Panc1 (cell line): ENCODE data around the gene PDZK1IP1. TPM values are rescaled to one million over a fixed set of nuclear protein-coding genes. Genes with fewer than 3 reads are reported as not detected.

ENCODE experiments used
- ATAC-seq: fragments of 200-7000 bp; cut with Tn5 transposase; 2 replicates; pipeline ENCODE4 v1.9.1; 2020; ENCODE audit warnings: mild to moderate bottlenecking, moderate library complexity
- BruUV-seq: library from RNA; stranded (reverse); fragments of 400-500 nt; replicated peaks from 2 replicates; lab custom pipeline; 2021; lab: Mats Ljungman, UMichigan
- CTCF ChIA-PET: fragments of 300-600 bp; sonication (Branson Sonifier 250); formaldehyde crosslinking; loops from one replicate; lab custom pipeline; 2022; ENCODE audit warnings: antibody characterized with exemption; lab: Charles Lee
- POLR2A ChIA-PET: fragments of 300-600 bp; sonication (Branson Sonifier 250); formaldehyde crosslinking; loops from one replicate; lab custom pipeline; 2022; ENCODE audit warnings: antibody characterized with exemption; lab: Charles Lee
- DNase-seq: peaks from one replicate; pipeline ENCODE4 v3.0.0-alpha.2; 2010; ENCODE audit warnings: low read depth, low spot score
- H3K27ac ChIP-seq: 2 replicates; pipeline ENCODE4 v1.5.1; 2011; ENCODE audit warnings: mild to moderate bottlenecking, low read length, inconsistent platforms
- H3K27me3 ChIP-seq: fragments of 200-500 bp; sonication (Bioruptor generic); 2 replicates; pipeline ENCODE4 v1.6.0; 2014; ENCODE audit warnings: low read length, inconsistent platforms; ENCODE audit not compliant: control insufficient read depth, insufficient read depth
- H3K36me3 ChIP-seq: fragments of 200-500 bp; sonication (Bioruptor generic); 2 replicates; pipeline ENCODE4 v1.5.1; 2014; ENCODE audit warnings: inconsistent platforms, mild to moderate bottlenecking, low read length, moderate library complexity; ENCODE audit not compliant: control insufficient read depth, insufficient read depth
- H3K4me1 ChIP-seq: 2 replicates; pipeline ENCODE4 v1.5.1; 2011; ENCODE audit warnings: inconsistent platforms, mild to moderate bottlenecking, low read length, moderate library complexity; ENCODE audit not compliant: control insufficient read depth, insufficient read depth
- H3K4me3 ChIP-seq, 2 experiments: 2 replicates each; pipeline ENCODE4 v1.5.1; 2011 to 2012; ENCODE audit warnings: low read depth in 2 of 2, low read length in 2 of 2, mild to moderate bottlenecking in 2 of 2, inconsistent platforms in 1 of 2, moderate library complexity in 1 of 2
- H3K9me3 ChIP-seq: fragments of 200-500 bp; sonication (Bioruptor generic); 2 replicates; pipeline ENCODE4 v1.5.1; 2014; ENCODE audit warnings: low read depth, mild to moderate bottlenecking, inconsistent platforms, low read length, moderate library complexity; ENCODE audit not compliant: control insufficient read depth, insufficient read depth
- POLR2AphosphoS5 ChIP-seq: IDR thresholded peaks from 2 replicates; pipeline ENCODE4 v1.6.1; 2012; ENCODE audit warnings: mild to moderate bottlenecking, low read depth, low read length, moderate library complexity
- SIN3A ChIP-seq: IDR thresholded peaks from 2 replicates; pipeline ENCODE4 v1.6.1; 2012; ENCODE audit warnings: low read depth, mild to moderate bottlenecking, low read length, moderate library complexity, borderline replicate concordance; ENCODE audit not compliant: insufficient read depth
- TCF7L2 ChIP-seq: IDR thresholded peaks from 2 replicates; pipeline ENCODE4 v1.6.1; 2011; ENCODE audit warnings: mild to moderate bottlenecking, low read depth, low read length, inconsistent platforms
- in situ Hi-C: cut with HindIII; loops from 2 replicates; pipeline ENCODE4 v1.10.0; 2016; ENCODE audit warnings: low sequenced_read_pairs, low pct_unique_long_range_greater_than_20kb
- intact Hi-C: fragments of 100-400 bp; cut with micrococcal nuclease; formaldehyde crosslinking; loops from one replicate; pipeline ENCODE4 v1.10.0; 2022; ENCODE audit not compliant: unreplicated experiment
- total RNA-seq: library from RNA; stranded (reverse); gene quantifications from one replicate; pipeline ENCODE4 v1.2.1, GENCODE V29; 2021; ENCODE audit not compliant: unreplicated experiment
- TF ChIP-seq, protein P1 (sequence below): fragments of 450-650 bp; IDR thresholded peaks from 2 replicates; pipeline ENCODE4 v1.5.1; 2017; ENCODE audit warnings: mild to moderate bottlenecking
- TF ChIP-seq, protein P2 (sequence below), 2 experiments: IDR thresholded peaks; 2 replicates each; pipeline ENCODE4 v1.6.1; 2011 to 2012; ENCODE audit warnings: low read depth in 2 of 2, control low read depth in 1 of 2, low read length in 1 of 2, mild to moderate bottlenecking in 1 of 2, moderate library complexity in 1 of 2; ENCODE audit not compliant: insufficient read depth in 1 of 2

Gene PDZK1IP1
- total RNA-seq, 1 experiment from 2014 or later: not detected

DNA sequence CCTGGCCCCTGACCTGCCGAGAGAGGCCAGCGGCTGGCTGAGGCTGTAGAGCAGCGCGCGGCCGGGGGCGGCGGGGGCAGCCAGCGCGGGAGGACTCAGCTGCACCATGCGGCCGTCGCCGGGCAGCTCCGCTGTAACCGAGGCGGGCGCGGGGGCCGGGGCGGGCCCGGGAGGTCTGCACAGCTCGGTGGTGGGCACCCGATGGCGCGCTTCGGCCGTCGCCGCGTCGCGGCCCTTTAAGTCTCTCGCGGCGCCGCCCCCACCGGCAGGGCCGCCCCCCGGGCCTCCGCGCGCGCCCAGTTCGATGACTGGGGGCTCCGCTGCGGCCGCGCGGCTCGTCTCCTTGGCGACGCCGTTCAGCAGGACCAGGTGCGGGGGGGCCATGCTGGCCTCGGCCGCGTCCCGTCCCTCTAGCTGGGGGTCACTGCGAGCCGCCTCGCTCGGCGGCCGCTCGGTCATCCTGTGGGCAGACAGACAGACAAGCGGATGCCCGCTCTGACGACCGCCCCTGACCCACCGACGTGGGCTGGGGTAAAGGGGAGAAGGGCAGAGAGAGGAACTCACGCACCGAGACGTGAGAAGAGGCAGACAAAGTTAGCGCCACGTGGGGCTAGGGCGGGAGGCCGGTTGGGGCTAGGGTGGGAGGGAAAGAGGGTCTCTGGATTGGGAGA, 35.7 kb upstream of the PDZK1IP1 start:
- H3K27me3 ChIP-seq: peaks cover 25% of the 10 kb centered on the region
- TF ChIP-seq TCF7L2: no peak
- no peak for TF ChIP-seq SIN3A
- TF ChIP-seq POLR2AphosphoS5: no peak
- TF ChIP-seq, protein P1, sequence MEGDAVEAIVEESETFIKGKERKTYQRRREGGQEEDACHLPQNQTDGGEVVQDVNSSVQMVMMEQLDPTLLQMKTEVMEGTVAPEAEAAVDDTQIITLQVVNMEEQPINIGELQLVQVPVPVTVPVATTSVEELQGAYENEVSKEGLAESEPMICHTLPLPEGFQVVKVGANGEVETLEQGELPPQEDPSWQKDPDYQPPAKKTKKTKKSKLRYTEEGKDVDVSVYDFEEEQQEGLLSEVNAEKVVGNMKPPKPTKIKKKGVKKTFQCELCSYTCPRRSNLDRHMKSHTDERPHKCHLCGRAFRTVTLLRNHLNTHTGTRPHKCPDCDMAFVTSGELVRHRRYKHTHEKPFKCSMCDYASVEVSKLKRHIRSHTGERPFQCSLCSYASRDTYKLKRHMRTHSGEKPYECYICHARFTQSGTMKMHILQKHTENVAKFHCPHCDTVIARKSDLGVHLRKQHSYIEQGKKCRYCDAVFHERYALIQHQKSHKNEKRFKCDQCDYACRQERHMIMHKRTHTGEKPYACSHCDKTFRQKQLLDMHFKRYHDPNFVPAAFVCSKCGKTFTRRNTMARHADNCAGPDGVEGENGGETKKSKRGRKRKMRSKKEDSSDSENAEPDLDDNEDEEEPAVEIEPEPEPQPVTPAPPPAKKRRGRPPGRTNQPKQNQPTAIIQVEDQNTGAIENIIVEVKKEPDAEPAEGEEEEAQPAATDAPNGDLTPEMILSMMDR: no peak
- TF ChIP-seq, protein P2, sequence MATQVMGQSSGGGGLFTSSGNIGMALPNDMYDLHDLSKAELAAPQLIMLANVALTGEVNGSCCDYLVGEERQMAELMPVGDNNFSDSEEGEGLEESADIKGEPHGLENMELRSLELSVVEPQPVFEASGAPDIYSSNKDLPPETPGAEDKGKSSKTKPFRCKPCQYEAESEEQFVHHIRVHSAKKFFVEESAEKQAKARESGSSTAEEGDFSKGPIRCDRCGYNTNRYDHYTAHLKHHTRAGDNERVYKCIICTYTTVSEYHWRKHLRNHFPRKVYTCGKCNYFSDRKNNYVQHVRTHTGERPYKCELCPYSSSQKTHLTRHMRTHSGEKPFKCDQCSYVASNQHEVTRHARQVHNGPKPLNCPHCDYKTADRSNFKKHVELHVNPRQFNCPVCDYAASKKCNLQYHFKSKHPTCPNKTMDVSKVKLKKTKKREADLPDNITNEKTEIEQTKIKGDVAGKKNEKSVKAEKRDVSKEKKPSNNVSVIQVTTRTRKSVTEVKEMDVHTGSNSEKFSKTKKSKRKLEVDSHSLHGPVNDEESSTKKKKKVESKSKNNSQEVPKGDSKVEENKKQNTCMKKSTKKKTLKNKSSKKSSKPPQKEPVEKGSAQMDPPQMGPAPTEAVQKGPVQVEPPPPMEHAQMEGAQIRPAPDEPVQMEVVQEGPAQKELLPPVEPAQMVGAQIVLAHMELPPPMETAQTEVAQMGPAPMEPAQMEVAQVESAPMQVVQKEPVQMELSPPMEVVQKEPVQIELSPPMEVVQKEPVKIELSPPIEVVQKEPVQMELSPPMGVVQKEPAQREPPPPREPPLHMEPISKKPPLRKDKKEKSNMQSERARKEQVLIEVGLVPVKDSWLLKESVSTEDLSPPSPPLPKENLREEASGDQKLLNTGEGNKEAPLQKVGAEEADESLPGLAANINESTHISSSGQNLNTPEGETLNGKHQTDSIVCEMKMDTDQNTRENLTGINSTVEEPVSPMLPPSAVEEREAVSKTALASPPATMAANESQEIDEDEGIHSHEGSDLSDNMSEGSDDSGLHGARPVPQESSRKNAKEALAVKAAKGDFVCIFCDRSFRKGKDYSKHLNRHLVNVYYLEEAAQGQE (IDR thresholded peaks at IDR 0.05; ENCODE audit: insufficient read depth in 1 of 2, low read depth in 2 of 2, low read length in 1 of 2): no peak
- ATAC-seq (peak; percentile 41; the same call in 1 of the 2 replicates), DNase-seq (no peak)
- intact Hi-C loops: no loop called here
- in situ Hi-C loops: no loop called here
- CTCF ChIA-PET: no interaction called here
- H3K4me3 ChIP-seq: peak overlapping the region in 1 of 2 experiments; percentile 13; a peak in 2 of 4 replicates
- 0 out of 2 replicates have a peak, but pooled peaks cover 2% of the 10 kb centered on the region for H3K4me1 ChIP-seq
- no peaks in the 10 kb centered on the region for H3K36me3 ChIP-seq
- H3K27ac ChIP-seq: no peak overlapping the region
- no peaks in the 10 kb centered on the region for H3K9me3 ChIP-seq
- POLR2A ChIA-PET: no interaction called here
- no TSS peak for BruUV-seq

DNA sequence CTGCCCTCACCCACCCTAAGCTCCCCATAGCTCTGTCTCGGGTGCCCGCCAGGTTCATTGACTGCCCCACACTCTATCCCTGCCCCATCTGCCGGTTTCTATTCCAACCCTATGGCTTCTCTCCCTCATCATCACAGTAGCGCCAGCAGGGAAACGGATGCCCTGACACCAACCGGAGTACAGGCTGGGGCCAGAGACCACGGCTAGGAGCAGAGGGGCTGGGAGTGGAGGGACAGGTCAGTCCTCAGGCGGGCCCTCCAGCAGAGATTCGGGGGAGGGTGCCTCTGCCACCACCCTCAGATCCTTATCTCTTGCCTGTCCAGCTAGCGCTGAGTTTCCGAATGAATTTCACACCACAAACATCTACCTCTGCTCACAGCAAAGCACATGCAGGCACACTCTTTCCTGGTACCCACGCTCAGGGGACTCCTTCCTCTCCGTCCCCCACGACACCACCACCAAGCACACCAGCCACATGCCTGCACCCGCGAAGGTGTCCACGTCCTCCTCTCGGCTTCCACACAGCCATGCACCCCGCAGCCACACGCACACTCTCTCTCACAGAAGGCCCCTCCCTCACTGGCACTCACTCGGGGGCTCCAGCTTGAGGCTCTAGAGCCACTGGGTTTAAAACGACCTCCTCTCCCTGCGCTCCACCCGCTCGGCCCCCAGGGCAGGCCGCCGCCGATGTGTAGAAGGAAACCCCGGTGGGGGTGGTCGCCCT, 35.0 kb upstream of the PDZK1IP1 start:
- BruUV-seq: no TSS peak
- DNase-seq (no peak), ATAC-seq (peak; percentile 15; the same call in 1 of the 2 replicates)
- H3K4me1 ChIP-seq: 0 out of 2 replicates have a peak, but pooled peaks cover 2% of the 10 kb centered on the region
- no peaks in the 10 kb centered on the region for H3K9me3 ChIP-seq
- ChIA-PET CTCF (no interaction called here), POLR2A (no interaction called here)
- no peaks in the 10 kb centered on the region for H3K36me3 ChIP-seq
- in situ Hi-C loops: no loop called here
- peaks cover 19% of the 10 kb centered on the region for H3K27me3 ChIP-seq
- H3K4me3 ChIP-seq: peak overlapping the region; percentile 13 to 14; a peak in 2 of 4 replicates
- TF ChIP-seq SIN3A (no peak), TCF7L2 (no peak), POLR2AphosphoS5 (no peak)
- TF ChIP-seq, protein P2 (IDR thresholded peaks at IDR 0.05; ENCODE audit: insufficient read depth in 1 of 2, low read depth in 2 of 2, low read length in 1 of 2): no peak
- TF ChIP-seq, protein P1: no peak
- intact Hi-C loops: no loop called here
- no peak overlapping the region for H3K27ac ChIP-seq
